SHP77 (cell line): ENCODE measurements around the gene TENT4B.
A peak's percentile ranks its signal among the peaks of the same experiment; 100 is the strongest.
"Not testable (repeated sequence)": the region's sequence is repeated elsewhere in the genome, so short reads cannot be mapped to it uniquely, and the experiment has no call there.

Experiments used
- DNase-seq, 2 experiments: peaks; one replicate each; lab custom pipeline; 2025; lab: John Stamatoyannopoulos, UW

TENT4B gene

GRCh38 chr16:50152807-50153595, at the start of gene TENT4B:
TENT4B (plus strand) TSS chr16:50153306; CDS start chr16:50153622, 316 bp downstream.
- peak; percentile 30 to 63 for DNase-seq

DNA sequence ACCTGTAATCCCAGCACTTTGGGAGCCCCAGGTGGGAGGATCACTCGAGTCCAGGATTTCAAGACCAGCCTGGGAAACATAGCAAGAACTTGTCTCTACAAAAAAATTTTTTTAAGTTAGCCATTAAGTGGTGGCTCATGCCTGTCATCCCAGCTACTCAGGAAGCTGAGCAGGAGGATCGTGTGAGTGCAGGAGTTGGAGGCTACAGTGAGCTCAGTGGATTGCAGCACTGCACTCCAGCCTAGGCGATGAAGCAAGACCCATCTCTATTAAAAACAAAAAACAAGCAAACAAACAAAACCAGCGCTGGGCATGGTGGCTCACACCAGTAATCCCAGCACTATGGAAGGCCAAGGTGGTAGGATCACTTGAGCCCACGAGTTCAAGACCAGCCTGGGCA, 49.3 kb upstream of the TENT4B start:
- no peak for DNase-seq

- no peak for DNase-seq
Measured at GRCh38 chr16:50114357-50115129, 38.6 kb upstream of the TENT4B start.

DNA sequence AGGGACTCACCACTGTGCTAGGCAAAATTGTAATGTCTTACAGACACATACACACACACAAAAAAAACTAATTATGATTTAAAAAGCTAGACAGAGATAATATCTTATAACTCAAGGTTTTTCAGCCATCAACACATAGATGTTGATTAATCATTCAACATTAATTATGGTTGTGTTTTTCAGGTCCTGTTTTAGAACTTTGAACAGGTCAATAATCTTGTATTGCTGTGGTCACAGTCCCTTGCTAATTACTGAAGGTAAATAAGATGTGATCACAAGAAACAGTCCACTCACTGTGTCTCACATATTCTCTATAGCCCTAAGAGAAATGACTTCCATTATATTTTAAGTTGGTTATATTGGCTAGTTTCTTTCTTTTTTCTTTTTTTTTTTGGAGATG, 32.4 kb upstream of the TENT4B start:
- DNase-seq: no peak

DNA sequence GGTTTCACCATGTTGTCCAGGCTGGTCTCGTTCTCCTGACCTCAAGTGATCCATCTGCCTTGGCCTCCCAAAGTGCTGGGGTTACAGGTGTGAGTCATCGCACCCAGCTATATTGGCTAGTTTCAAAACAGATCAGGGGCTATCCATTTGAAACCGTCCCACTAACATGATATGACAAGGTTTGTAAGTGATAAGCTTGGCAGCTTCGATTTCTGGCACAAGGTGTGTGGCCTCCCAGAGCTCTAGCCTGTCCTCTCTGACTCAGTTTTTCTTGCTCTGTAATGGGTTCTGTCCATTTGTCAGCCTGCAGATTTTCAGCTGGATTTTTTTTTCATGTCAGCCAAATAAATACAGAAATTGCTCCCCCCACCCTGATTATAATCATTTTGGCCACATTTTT, 31.8 kb upstream of the TENT4B start:
- DNase-seq: no peak

- peak in 1 of 2 experiments; percentile 34 for DNase-seq
Measured at GRCh38 chr16:50121721-50122445, 31.2 kb upstream of the TENT4B start.

DNA sequence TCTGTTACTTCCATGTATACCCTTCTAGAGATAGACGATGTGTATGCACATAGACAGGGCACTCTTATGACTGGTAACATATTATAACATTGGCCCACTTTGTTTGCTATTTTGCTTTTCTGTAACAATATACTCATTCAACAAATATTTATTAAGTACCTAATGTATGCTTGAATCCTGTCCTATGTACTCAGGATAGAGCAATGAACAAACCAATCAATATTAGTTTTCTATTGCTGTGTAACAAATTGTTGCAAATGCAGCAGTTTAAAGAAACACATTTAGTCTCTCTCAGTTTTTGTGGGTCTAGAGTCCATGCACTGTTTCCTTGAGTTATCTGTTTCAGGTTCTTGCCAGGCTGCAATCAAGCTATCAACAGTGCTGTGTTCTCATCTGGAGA, 29.7 kb upstream of the TENT4B start:
- DNase-seq: no peak

GRCh38 chr16:50124769-50125168, 28.3 kb upstream of the TENT4B start:
- DNase-seq: no peak

- DNase-seq: no peak
Measured at GRCh38 chr16:50126183-50126582, 26.9 kb upstream of the TENT4B start.

DNA sequence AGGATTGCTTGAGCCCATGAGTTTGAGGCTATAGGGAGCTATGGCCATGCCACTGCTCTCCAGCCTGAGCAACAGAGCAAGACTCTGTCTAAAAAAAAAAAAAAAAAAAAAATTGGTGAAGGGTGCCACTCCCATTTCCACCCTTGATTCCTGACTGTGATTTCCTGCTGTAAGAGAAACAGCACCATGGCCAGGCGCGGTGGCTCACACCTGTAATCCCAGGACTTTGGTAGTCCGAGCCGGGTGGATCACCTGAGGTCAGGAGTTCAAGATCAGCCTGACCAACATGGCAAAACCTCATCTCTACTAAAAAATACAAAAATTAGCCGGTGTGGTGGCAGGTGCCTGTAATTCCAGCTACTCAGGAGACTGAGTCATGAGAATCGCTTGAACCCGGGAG, 20.5 kb upstream of the TENT4B start:
- DNase-seq: not testable (repeated sequence)

DNA sequence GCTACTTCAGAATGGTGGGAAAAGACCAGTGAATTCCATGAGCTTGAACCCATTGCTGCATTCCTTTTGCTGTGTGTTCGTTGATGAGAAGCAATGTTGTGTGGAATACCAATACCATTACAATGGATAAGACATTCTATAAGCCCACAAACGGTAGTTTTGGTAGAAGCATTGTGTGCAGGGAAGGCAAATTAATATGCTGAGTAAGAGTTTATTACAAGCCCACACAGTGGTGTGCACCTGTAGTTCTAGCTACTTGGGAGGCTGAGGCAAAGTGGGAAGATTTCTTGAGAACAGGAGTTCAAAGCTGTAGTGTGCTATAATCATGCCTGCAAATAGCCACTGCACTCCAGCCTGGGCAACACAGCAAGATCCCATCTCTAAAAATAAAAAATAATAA, 19.9 kb upstream of the TENT4B start:
- no peak for DNase-seq

- DNase-seq: no peak
Measured at GRCh38 chr16:50136399-50136798, 16.7 kb upstream of the TENT4B start.

- no peak for DNase-seq
Measured at GRCh38 chr16:50137268-50137667, 15.8 kb upstream of the TENT4B start.

- no peak for DNase-seq
Measured at GRCh38 chr16:50139580-50139979, 13.5 kb upstream of the TENT4B start.

DNA sequence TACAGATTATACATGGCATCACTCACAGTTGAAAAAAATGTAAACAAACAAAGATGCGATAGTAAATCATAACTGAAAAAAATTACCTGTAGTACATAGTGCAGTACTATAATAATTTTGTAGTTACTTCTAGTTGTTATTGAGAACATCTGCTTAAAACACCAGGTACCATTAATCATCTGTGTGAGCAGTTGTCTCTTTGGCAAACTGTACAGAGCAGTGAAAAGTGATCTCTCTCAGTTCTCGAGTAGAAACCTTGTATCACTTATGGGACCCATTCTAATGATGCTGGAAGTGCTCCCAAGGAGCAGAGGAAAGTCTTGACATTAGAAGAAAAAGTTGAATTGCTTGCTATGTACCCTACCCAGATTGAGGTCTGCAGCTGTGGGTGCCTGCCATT, 8.9 kb upstream of the TENT4B start:
- DNase-seq: no peak

GRCh38 chr16:50146479-50147435, 6.3 kb upstream of the TENT4B start:
- DNase-seq: no peak

DNA sequence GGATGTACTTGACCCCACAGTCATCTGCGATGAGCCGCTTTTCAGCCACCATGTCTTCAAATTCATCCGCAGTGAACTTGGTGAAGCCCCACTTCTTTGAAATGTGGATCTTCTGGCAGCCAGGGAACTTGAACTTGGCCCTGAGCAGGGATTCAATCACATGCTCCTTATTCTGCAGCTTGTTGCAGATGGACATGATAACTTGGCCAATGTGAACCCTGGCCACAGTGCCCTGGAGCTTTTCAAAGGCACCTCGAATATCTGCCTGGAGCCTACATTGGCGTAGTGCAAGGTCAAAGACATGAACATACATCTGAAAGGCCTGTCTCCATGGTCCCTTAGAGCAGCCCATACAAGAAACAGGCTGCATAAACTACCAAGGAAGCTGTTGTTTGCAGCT, 1.8 kb upstream of the TENT4B start:
- DNase-seq: no peak

DNA sequence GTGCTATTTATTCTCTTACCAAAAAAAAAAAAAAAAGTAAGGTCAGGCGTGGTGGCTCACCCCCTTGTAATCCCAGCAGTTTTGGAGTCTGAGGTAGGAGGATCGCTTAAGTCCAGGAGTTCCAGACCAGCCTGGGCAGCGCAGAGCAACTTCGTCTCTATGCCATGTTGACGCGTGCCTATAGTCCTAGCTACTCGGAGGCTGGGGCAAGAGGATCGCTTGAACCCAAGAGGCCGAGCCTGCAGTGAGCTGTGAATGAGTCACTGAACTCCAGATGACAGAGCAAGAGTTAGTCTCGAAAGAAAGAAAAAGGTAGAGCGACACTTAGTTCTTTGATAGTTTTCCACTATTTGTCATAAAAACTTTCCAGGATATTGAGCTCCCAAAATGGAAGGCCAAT, 1.4 kb upstream of the TENT4B start:
- DNase-seq: no peak

GRCh38 chr16:50152351-50152806, 727 bp upstream of the TENT4B start:
- peak in 1 of 2 experiments; percentile 48 for DNase-seq

DNA sequence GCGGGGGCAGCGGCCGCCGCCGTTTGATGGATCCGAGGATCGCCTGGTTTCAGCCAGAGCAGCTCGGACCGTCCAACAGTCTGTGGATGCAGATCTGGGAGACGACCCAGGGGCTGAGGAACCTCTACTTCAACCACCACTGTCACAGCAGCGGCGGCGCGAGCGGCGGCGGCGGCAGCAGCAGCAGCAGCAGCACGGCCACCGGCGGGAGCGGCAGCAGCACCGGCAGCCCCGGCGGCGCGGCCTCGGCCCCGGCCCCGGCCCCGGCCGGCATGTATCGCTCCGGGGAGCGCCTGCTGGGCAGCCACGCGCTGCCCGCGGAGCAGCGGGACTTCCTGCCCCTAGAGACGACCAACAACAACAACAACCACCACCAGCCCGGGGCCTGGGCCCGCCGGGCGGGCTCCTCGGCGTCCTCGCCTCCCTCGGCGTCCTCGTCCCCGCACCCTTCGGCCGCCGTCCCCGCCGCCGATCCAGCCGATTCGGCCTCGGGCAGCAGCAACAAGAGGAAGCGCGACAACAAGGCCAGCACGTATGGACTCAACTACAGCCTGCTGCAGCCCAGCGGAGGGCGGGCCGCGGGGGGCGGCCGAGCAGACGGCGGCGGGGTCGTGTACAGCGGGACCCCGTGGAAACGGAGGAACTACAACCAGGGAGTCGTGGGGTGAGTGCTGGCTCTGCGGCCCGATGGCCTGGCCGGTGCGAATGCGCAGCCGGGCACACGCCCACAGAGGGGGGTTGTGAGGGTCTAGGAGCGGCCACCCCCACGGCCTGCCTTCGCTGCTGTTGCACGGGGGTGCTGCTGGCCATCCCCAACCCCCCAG, 702 bp downstream of the TENT4B start:
- DNase-seq: peak in 1 of 2 experiments; percentile 19
